Measurements from ENCODE around the gene FAM167B. TPM values are rescaled to one million over a fixed set of nuclear protein-coding genes. Genes with fewer than 3 reads are reported as not detected.
A peak's percentile ranks its signal among the peaks of the same experiment; 100 is the strongest.

The FAM167B gene
- total and polyA plus RNA-seq, 2 of the 4 experiments (the other 2 are of a cell fraction): 0.18 to 0.53 TPM

GRCh38 chr1:32199717-32200072, 47.3 kb upstream of the FAM167B start:
- Histone ChIP-seq H3K56ac (ENCODE audit: extremely low read depth, insufficient read depth, low read length) (no peak overlapping the region), H3K18ac (ENCODE audit: low read depth, low read length) (no peak overlapping the region), H3K4me2 (ENCODE audit: low read depth, low read length) (peak overlapping the region; percentile 60), H3K9me1 (ENCODE audit: insufficient read depth, low read length) (peaks cover 16% of the 10 kb centered on the region; the same call in 1 of the 2 replicates), H2BK5ac (ENCODE audit: low read depth, low read length, poor library complexity, severe bottlenecking) (peak overlapping the region; percentile 80), H2BK20ac (ENCODE audit: low read depth, low read length) (peak overlapping the region; percentile 2; the same call in 1 of the 2 replicates), H3K4me1 (ENCODE audit: control insufficient read depth, insufficient read depth, low read length) (peaks cover 31% of the 10 kb centered on the region), H3K23ac (ENCODE audit: low read depth, low read length) (0 out of 2 replicates have a peak overlapping the region, but pooled peaks have one; percentile 13), H3K27ac (ENCODE audit: insufficient read depth, low read length) (peak overlapping the region; percentile 78; the same call in 1 of the 2 replicates), H2AFZ (replicated peaks; ENCODE audit: low read length, poor library complexity) (peak overlapping the region; percentile 94), H3K9ac (ENCODE audit: low read depth, low read length) (peak overlapping the region; percentile 72), H3K9me3 (ENCODE audit: control insufficient read depth, insufficient read depth, low read length) (no peaks in the 10 kb centered on the region), H3K14ac (replicated peaks; ENCODE audit: low read depth, low read length) (peak overlapping the region; percentile 75), H4K8ac (ENCODE audit: low read depth in 2 of 2, low read length in 2 of 2) (peak overlapping the region in 1 of 2 experiments; percentile 88; a peak in 1 of 4 replicates), H4K5ac (ENCODE audit: low read depth, low read length) (no peak overlapping the region), H4K91ac (ENCODE audit: insufficient read depth, low read depth, low read length) (no peak overlapping the region; the same call in 1 of the 2 replicates), H3K4me3 (ENCODE audit: insufficient read depth, low read depth, low read length) (peak overlapping the region; percentile 63; the same call in 1 of the 2 replicates), H2AK9ac (replicated peaks; ENCODE audit: low read depth, low read length, poor library complexity) (peak overlapping the region; percentile 92), H3K27me3 (ENCODE audit: control insufficient read depth, insufficient read depth, low read length) (no peaks in the 10 kb centered on the region), H2BK120ac (ENCODE audit: low read depth, low read length) (peak overlapping the region; percentile 81), H2AK5ac (ENCODE audit: low read depth, low read length) (peak overlapping the region; percentile 78), H4K20me1 (ENCODE audit: insufficient read depth, low read length) (0 out of 2 replicates have a peak, but pooled peaks cover 3% of the 10 kb centered on the region), H3K36me3 (ENCODE audit: control insufficient read depth, insufficient read depth, low read length) (peaks cover 37% of the 10 kb centered on the region), H2BK15ac (ENCODE audit: low read depth, low read length) (no peak overlapping the region), H3K4ac (ENCODE audit: low read depth, low read length) (peak overlapping the region; percentile 88), H3K79me1 (ENCODE audit: low read depth in 1 of 2, low read length in 2 of 2) (peaks cover under 1 to 49% of the 10 kb centered on the region in 2 experiments; a peak in 2 of 4 replicates)
- no TSS peak for BruUV-seq (replicated peaks)
- peak; percentile 26 for DNase-seq
- TF ChIP-seq CEBPB (IDR thresholded peaks at IDR 0.05; ENCODE audit: low read depth, low read length): no peak
- no peak for TF ChIP-seq RFX5 (IDR thresholded peaks at IDR 0.05; ENCODE audit: low read depth, low read length)
- intact Hi-C loops (cut with micrococcal nuclease): no loop called here
- ChIA-PET POLR2A (ENCODE audit: unreplicated experiment) (interaction anchor here (0.6 kb wide), 1 partner anchor 184 kb away, joined by 3 read pairs; no protein-coding TSS in a partner anchor), CTCF (interaction anchor here (0.6 to 0.9 kb wide), 2 partner anchors 90 to 185 kb away, joined by 3 read pairs; no protein-coding TSS in a partner anchor)
- dilution Hi-C loops (cut with HindIII; ENCODE audit: low sequenced_read_pairs, unreplicated experiment): no loop called here
- in situ Hi-C loops (cut with MboI; ENCODE audit: low sequenced_read_pairs): no loop called here
- 0 out of 2 replicates have a peak, but pooled peaks have one; percentile 0 for ATAC-seq (ENCODE audit: low read depth)
- WGBS, 2 experiments (ENCODE audit: extremely low coverage in 2 of 2, insufficient read length in 1 of 2): 39% methylated on average over 2 of the region's 6 CpGs; no CpG with 5 or more reads in 1 of the 2 experiments

All from IMR-90 (cell line).